ENCODE results near the gene SHQ1. TPM values are rescaled to one million over a fixed set of nuclear protein-coding genes. Genes with fewer than 3 reads are reported as not detected.

SHQ1 gene
- total RNA-seq, 2 experiments from 2014 or later = 29.8 to 31.4 TPM

DNA sequence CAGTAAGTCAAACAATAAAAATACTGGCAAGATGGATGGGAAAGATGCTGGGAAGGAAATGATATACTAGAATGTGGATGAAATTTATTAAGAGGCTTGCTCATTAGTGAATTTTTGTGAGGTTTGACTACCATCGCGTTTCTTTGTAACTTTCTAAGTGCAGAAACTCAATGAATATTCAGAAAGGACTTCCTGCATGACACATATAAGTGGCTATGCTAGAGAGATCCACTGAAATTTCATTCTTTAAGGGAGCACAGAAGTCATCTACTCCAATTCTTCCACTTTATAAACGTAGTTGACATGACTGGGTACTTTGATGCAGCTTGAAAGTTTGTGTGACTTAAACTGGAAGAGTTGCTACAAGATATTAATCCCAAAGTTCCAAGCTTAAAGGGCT, 88.0 kb downstream of the SHQ1 start:
- DNase-seq (no peak), ATAC-seq (no peak)
- intact Hi-C loops (cut with micrococcal nuclease) = no loop called here
- no peak overlapping the region for H3K4me3 Mint-ChIP-seq
- CTCF ChIA-PET = interaction anchor here (1.9 kb wide), 1 partner anchor 94 kb away, joined by 9 read pairs; no protein-coding TSS in a partner anchor
- peaks cover 35% of the 10 kb centered on the region for H3K36me3 Mint-ChIP-seq (ENCODE audit: low read depth)
- H3K27me3 Mint-ChIP-seq = no peaks in the 10 kb centered on the region
- peaks cover 1% of the 10 kb centered on the region for H3K9me3 Mint-ChIP-seq
- TF ChIP-seq, protein P1, sequence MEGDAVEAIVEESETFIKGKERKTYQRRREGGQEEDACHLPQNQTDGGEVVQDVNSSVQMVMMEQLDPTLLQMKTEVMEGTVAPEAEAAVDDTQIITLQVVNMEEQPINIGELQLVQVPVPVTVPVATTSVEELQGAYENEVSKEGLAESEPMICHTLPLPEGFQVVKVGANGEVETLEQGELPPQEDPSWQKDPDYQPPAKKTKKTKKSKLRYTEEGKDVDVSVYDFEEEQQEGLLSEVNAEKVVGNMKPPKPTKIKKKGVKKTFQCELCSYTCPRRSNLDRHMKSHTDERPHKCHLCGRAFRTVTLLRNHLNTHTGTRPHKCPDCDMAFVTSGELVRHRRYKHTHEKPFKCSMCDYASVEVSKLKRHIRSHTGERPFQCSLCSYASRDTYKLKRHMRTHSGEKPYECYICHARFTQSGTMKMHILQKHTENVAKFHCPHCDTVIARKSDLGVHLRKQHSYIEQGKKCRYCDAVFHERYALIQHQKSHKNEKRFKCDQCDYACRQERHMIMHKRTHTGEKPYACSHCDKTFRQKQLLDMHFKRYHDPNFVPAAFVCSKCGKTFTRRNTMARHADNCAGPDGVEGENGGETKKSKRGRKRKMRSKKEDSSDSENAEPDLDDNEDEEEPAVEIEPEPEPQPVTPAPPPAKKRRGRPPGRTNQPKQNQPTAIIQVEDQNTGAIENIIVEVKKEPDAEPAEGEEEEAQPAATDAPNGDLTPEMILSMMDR (IDR thresholded peaks at IDR 0.05) = no peak
- POLR2A ChIA-PET = interaction anchor here (0.8 kb wide), 1 partner anchor 12 kb away, joined by 3 read pairs; no protein-coding TSS in a partner anchor
- no peak overlapping the region for H3K27ac Mint-ChIP-seq
- H3K4me1 Mint-ChIP-seq (ENCODE audit: low read depth) = peaks cover 50% of the 10 kb centered on the region

DNA sequence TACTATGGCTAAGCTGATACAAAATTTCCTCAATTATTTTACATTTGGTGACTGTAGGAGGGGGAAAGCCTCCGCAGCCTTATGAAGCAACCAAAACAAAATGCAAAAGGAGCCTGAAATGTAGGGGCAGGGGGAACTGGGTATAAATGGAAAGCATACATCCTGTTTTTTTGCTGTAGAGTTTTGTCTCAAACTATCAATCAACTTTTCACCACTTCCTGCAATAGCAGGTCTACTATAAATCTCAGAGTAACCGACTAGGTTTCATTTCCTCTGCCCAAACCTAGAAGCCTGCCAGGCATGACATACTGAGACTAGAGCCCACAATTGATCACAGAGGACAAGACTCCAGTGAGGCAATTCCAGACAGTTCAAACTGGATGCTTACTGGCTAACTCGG, 91.3 kb downstream of the SHQ1 start:
- Mint-ChIP-seq H3K27me3 (no peaks in the 10 kb centered on the region), H3K27ac (peak overlapping the region; percentile 83), H3K9me3 (peaks cover 1% of the 10 kb centered on the region), H3K4me1 (ENCODE audit: low read depth) (peaks cover 49% of the 10 kb centered on the region), H3K36me3 (ENCODE audit: low read depth) (peaks cover 38% of the 10 kb centered on the region), H3K4me3 (peak overlapping the region; percentile 25)
- peak; percentile 98 for ATAC-seq
- intact Hi-C loops (cut with micrococcal nuclease) = no loop called here
- ChIA-PET POLR2A (no interaction called here), CTCF (interaction anchor here (2.0 kb wide), 1 partner anchor 66 kb away, joined by 5 read pairs; no protein-coding TSS in a partner anchor)
- DNase-seq = peak; percentile 61
- TF ChIP-seq, protein P1 (IDR thresholded peaks at IDR 0.05) = no peak

DNA sequence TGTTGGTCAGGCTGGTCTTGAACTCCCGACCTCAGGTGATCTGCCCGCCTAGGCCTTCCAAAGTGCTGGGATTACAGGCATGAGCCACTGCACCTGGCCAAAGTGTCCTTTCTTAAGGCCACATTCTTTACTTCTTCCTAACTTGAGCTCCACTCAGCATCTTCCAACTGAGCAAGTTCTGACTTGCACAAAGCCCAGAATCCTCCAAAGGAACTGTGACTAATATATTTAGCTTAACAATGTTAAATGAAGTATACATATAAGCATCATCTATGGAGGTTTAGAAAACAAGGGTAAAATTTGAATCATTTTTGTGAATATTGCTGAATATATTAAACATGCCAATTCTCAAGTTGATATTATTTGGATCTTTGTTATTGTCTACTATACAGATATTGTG, 93.7 kb downstream of the SHQ1 start:
- POLR2A ChIA-PET = interaction anchor here (1.2 to 1.5 kb wide), 3 partner anchors 11 to 93 kb away, joined by 3 to 4 read pairs (median 3); partner anchors contain the start of gene SHQ1

DNA sequence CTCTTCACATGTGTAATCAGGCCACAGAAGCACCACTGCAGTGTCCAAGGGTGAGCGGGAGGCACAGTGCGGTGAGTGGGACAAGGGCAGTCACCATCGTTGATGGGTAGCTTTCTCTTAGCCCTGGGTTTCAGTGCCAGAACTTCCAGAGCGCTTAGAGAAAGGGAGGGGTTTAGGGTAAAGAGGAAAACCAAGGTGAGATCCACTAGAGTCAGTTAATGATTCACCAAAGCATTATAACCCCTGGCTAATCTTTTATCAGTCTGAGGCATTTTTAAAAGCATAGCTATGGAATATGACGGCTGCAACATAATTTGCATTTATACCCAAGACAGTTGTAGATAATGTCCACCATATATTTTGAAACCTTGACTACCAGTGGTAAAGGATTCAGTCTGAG, 94.8 kb downstream of the SHQ1 start:
- POLR2A ChIA-PET = interaction anchor here (0.7 to 1.4 kb wide), 2 partner anchors 11 to 94 kb away, joined by 3 to 4 read pairs; partner anchors contain the start of gene SHQ1

More for the DNA sequence above, 93.7 kb downstream of the SHQ1 start:
- intact Hi-C loops (cut with micrococcal nuclease) = no loop called here
- no peak for ATAC-seq
- CTCF ChIA-PET = interaction anchor here (0.7 to 1.8 kb wide), 3 partner anchors 8 to 68 kb away, joined by 3 to 6 read pairs (median 5); no protein-coding TSS in a partner anchor
- DNase-seq = no peak
- Mint-ChIP-seq H3K9me3 (peaks cover 1% of the 10 kb centered on the region), H3K4me1 (ENCODE audit: low read depth) (peaks cover 48% of the 10 kb centered on the region), H3K27me3 (no peaks in the 10 kb centered on the region), H3K27ac (no peak overlapping the region), H3K4me3 (no peak overlapping the region), H3K36me3 (ENCODE audit: low read depth) (peaks cover 44% of the 10 kb centered on the region)
- TF ChIP-seq, protein P1 (IDR thresholded peaks at IDR 0.05) = no peak

More for the DNA sequence above, 94.8 kb downstream of the SHQ1 start:
- peaks cover 1% of the 10 kb centered on the region for H3K9me3 Mint-ChIP-seq
- intact Hi-C loops (cut with micrococcal nuclease) = no loop called here
- no peak overlapping the region for H3K4me3 Mint-ChIP-seq
- peaks cover 44% of the 10 kb centered on the region for H3K36me3 Mint-ChIP-seq (ENCODE audit: low read depth)
- no peaks in the 10 kb centered on the region for H3K27me3 Mint-ChIP-seq
- CTCF ChIA-PET = interaction anchor here (1.0 to 1.5 kb wide), 2 partner anchors 11 to 69 kb away, joined by 3 to 5 read pairs; no protein-coding TSS in a partner anchor
- peaks cover 55% of the 10 kb centered on the region for H3K4me1 Mint-ChIP-seq (ENCODE audit: low read depth)
- DNase-seq (no peak), ATAC-seq (no peak)
- H3K27ac Mint-ChIP-seq = no peak overlapping the region
- TF ChIP-seq, protein P1 (IDR thresholded peaks at IDR 0.05) = no peak
